ENCODE results near the gene CSRP3. TPM values are rescaled to one million over a fixed set of nuclear protein-coding genes. Genes with fewer than 3 reads are reported as not detected.

Gene CSRP3
- total and polyA plus RNA-seq, 4 donors, result 0.22 to 1.1 (median 0.79) TPM; not detected in 1

- DNase-seq (ENCODE audit: low read depth in 4 of 6, low spot score in 6 of 6), result no peak
- H3K4me1 ChIP-seq (ENCODE audit: control insufficient read depth, insufficient read depth, low read length), result no peaks in the 10 kb centered on the region
- H3K4me3 ChIP-seq (ENCODE audit: low read depth, low read length), result no peak overlapping the region
- 89% methylated on average over 3 of the region's 4 CpGs for WGBS (ENCODE audit: insufficient coverage)
- no peaks in the 10 kb centered on the region for H3K9me3 ChIP-seq (ENCODE audit: control insufficient read depth, insufficient read depth, low read length)
- H3K27me3 ChIP-seq (ENCODE audit: control insufficient read depth, insufficient read depth, low read length), result no peaks in the 10 kb centered on the region
- no peaks in the 10 kb centered on the region for H3K36me3 ChIP-seq (ENCODE audit: control insufficient read depth, insufficient read depth, low read length)
- no peak overlapping the region for H3K27ac ChIP-seq (ENCODE audit: low read depth, low read length)
Measured at GRCh38 chr11:19209617-19210370, 8.0 kb upstream of the CSRP3 start.

GRCh38 chr11:19208959-19209546 is 7.3 kb upstream of the CSRP3 start:
- H3K27ac ChIP-seq (ENCODE audit: low read depth, low read length), result no peak overlapping the region
- H3K27me3 ChIP-seq (ENCODE audit: control insufficient read depth, insufficient read depth, low read length), result no peaks in the 10 kb centered on the region
- no peak for DNase-seq (ENCODE audit: low read depth in 4 of 6, low spot score in 6 of 6)
- no peaks in the 10 kb centered on the region for H3K36me3 ChIP-seq (ENCODE audit: control insufficient read depth, insufficient read depth, low read length)
- 85% methylated on average over 1 of the region's 3 CpGs for WGBS (ENCODE audit: insufficient coverage)
- no peaks in the 10 kb centered on the region for H3K4me1 ChIP-seq (ENCODE audit: control insufficient read depth, insufficient read depth, low read length)
- no peak overlapping the region for H3K4me3 ChIP-seq (ENCODE audit: low read depth, low read length)
- no peaks in the 10 kb centered on the region for H3K9me3 ChIP-seq (ENCODE audit: control insufficient read depth, insufficient read depth, low read length)

GRCh38 chr11:19208181-19208580 is 6.4 kb upstream of the CSRP3 start:
- Histone ChIP-seq H3K4me1 (ENCODE audit: control insufficient read depth, insufficient read depth, low read length) (no peaks in the 10 kb centered on the region), H3K27me3 (ENCODE audit: control insufficient read depth, insufficient read depth, low read length) (no peaks in the 10 kb centered on the region), H3K36me3 (ENCODE audit: control insufficient read depth, insufficient read depth, low read length) (no peaks in the 10 kb centered on the region), H3K9me3 (ENCODE audit: control insufficient read depth, insufficient read depth, low read length) (no peaks in the 10 kb centered on the region), H3K27ac (ENCODE audit: low read depth, low read length) (no peak overlapping the region), H3K4me3 (ENCODE audit: low read depth, low read length) (no peak overlapping the region)
- DNase-seq (ENCODE audit: low read depth in 4 of 6, low spot score in 6 of 6), result peak in 1 of 6 donors; percentile 58
- WGBS (ENCODE audit: insufficient coverage), result 80% methylated on average over 1 of the region's 2 CpGs

- no peak overlapping the region for H3K27ac ChIP-seq (ENCODE audit: low read depth, low read length)
- H3K27me3 ChIP-seq (ENCODE audit: control insufficient read depth, insufficient read depth, low read length), result no peaks in the 10 kb centered on the region
- H3K36me3 ChIP-seq (ENCODE audit: control insufficient read depth, insufficient read depth, low read length), result no peaks in the 10 kb centered on the region
- no peaks in the 10 kb centered on the region for H3K9me3 ChIP-seq (ENCODE audit: control insufficient read depth, insufficient read depth, low read length)
- H3K4me3 ChIP-seq (ENCODE audit: low read depth, low read length), result no peak overlapping the region
- no peaks in the 10 kb centered on the region for H3K4me1 ChIP-seq (ENCODE audit: control insufficient read depth, insufficient read depth, low read length)
- DNase-seq (ENCODE audit: low read depth in 4 of 6, low spot score in 6 of 6), result no peak
- WGBS (ENCODE audit: insufficient coverage), result no CpG with 5 or more reads among the region's 5 CpGs
Measured at GRCh38 chr11:19204836-19205235, 3.1 kb upstream of the CSRP3 start.

GRCh38 chr11:19200410-19201201 is 1.2 kb downstream of the CSRP3 start:
- H3K27ac ChIP-seq (ENCODE audit: low read depth, low read length), result no peak overlapping the region
- no peak for DNase-seq (ENCODE audit: low read depth in 4 of 6, low spot score in 6 of 6)
- WGBS (ENCODE audit: insufficient coverage), result 62% methylated on average over 5 of the region's 6 CpGs

GRCh38 chr11:19199771-19200170 is 2.0 kb downstream of the CSRP3 start:
- Histone ChIP-seq H3K27ac (ENCODE audit: low read depth, low read length) (no peak overlapping the region), H3K9me3 (ENCODE audit: control insufficient read depth, insufficient read depth, low read length) (no peaks in the 10 kb centered on the region), H3K4me3 (ENCODE audit: low read depth, low read length) (no peak overlapping the region), H3K4me1 (ENCODE audit: control insufficient read depth, insufficient read depth, low read length) (no peaks in the 10 kb centered on the region), H3K27me3 (ENCODE audit: control insufficient read depth, insufficient read depth, low read length) (no peaks in the 10 kb centered on the region), H3K36me3 (ENCODE audit: control insufficient read depth, insufficient read depth, low read length) (no peaks in the 10 kb centered on the region)
- 80% methylated on average over 1 of the region's 3 CpGs for WGBS (ENCODE audit: insufficient coverage)
- DNase-seq (ENCODE audit: low read depth in 4 of 6, low spot score in 6 of 6), result peak in 1 of 6 donors; percentile 13

More at GRCh38 chr11:19200410-19201201, 1.2 kb downstream of the CSRP3 start:
- no peak overlapping the region for H3K4me3 ChIP-seq (ENCODE audit: low read depth, low read length)
- H3K4me1 ChIP-seq (ENCODE audit: control insufficient read depth, insufficient read depth, low read length), result no peaks in the 10 kb centered on the region
- H3K27me3 ChIP-seq (ENCODE audit: control insufficient read depth, insufficient read depth, low read length), result no peaks in the 10 kb centered on the region
- H3K9me3 ChIP-seq (ENCODE audit: control insufficient read depth, insufficient read depth, low read length), result no peaks in the 10 kb centered on the region
- no peaks in the 10 kb centered on the region for H3K36me3 ChIP-seq (ENCODE audit: control insufficient read depth, insufficient read depth, low read length)

GRCh38 chr11:19199048-19199447 is 2.7 kb downstream of the CSRP3 start:
- Histone ChIP-seq H3K27ac (ENCODE audit: low read depth, low read length) (no peak overlapping the region), H3K36me3 (ENCODE audit: control insufficient read depth, insufficient read depth, low read length) (no peaks in the 10 kb centered on the region), H3K9me3 (ENCODE audit: control insufficient read depth, insufficient read depth, low read length) (no peaks in the 10 kb centered on the region), H3K27me3 (ENCODE audit: control insufficient read depth, insufficient read depth, low read length) (no peaks in the 10 kb centered on the region), H3K4me1 (ENCODE audit: control insufficient read depth, insufficient read depth, low read length) (no peaks in the 10 kb centered on the region), H3K4me3 (ENCODE audit: low read depth, low read length) (no peak overlapping the region)
- 99% methylated on average over 7 of the region's 7 CpGs for WGBS (ENCODE audit: insufficient coverage)
- DNase-seq (ENCODE audit: low read depth in 4 of 6, low spot score in 6 of 6), result no peak

GRCh38 chr11:19196432-19196831 is 5.4 kb downstream of the CSRP3 start:
- Histone ChIP-seq H3K4me1 (ENCODE audit: control insufficient read depth, insufficient read depth, low read length) (no peaks in the 10 kb centered on the region), H3K27me3 (ENCODE audit: control insufficient read depth, insufficient read depth, low read length) (no peaks in the 10 kb centered on the region), H3K36me3 (ENCODE audit: control insufficient read depth, insufficient read depth, low read length) (no peaks in the 10 kb centered on the region), H3K27ac (ENCODE audit: low read depth, low read length) (no peak overlapping the region), H3K9me3 (ENCODE audit: control insufficient read depth, insufficient read depth, low read length) (no peaks in the 10 kb centered on the region), H3K4me3 (ENCODE audit: low read depth, low read length) (no peak overlapping the region)
- WGBS (ENCODE audit: insufficient coverage), result 86% methylated on average over 1 of the region's 6 CpGs
- DNase-seq (ENCODE audit: low read depth in 4 of 6, low spot score in 6 of 6), result no peak

- Histone ChIP-seq H3K4me1 (ENCODE audit: control insufficient read depth, insufficient read depth, low read length) (no peaks in the 10 kb centered on the region), H3K4me3 (ENCODE audit: low read depth, low read length) (no peak overlapping the region), H3K36me3 (ENCODE audit: control insufficient read depth, insufficient read depth, low read length) (no peaks in the 10 kb centered on the region), H3K9me3 (ENCODE audit: control insufficient read depth, insufficient read depth, low read length) (peaks cover 1% of the 10 kb centered on the region), H3K27me3 (ENCODE audit: control insufficient read depth, insufficient read depth, low read length) (no peaks in the 10 kb centered on the region), H3K27ac (ENCODE audit: low read depth, low read length) (no peak overlapping the region)
- DNase-seq (ENCODE audit: low read depth in 4 of 6, low spot score in 6 of 6), result no peak
- WGBS (ENCODE audit: insufficient coverage), result 100% methylated on average over 1 of the region's 4 CpGs
Measured at GRCh38 chr11:19194620-19195308, 7.0 kb downstream of the CSRP3 start.

Data from spinal cord (tissue), 10 donors.